Mesothelial cell of epicardium (in vitro differentiated cells): ENCODE results near the gene HORMAD1. TPM values are rescaled to one million over a fixed set of nuclear protein-coding genes. Genes with fewer than 3 reads are reported as not detected.
A peak's percentile ranks its signal among the peaks of the same experiment; 100 is the strongest.
"Not testable (repeated sequence)": the region's sequence is repeated elsewhere in the genome, so short reads cannot be mapped to it uniquely, and the experiment has no call there.

Experiments used
- DNase-seq, 2 experiments: peaks; one replicate each; pipeline ENCODE4 v3.0.0; 2021; ENCODE audit warnings: low spot score in 2 of 2; ENCODE audit not compliant: unreplicated experiment in 2 of 2
- H3K27ac Mint-ChIP-seq: 2 replicates; pipeline ENCODE4 v1.8.0; 2021; ENCODE audit warnings: mixed read lengths
- H3K27me3 Mint-ChIP-seq: 2 replicates; pipeline ENCODE4 v1.8.0; 2021; ENCODE audit warnings: low read depth, mixed read lengths
- H3K36me3 Mint-ChIP-seq: 2 replicates; pipeline ENCODE4 v1.8.0; 2021; ENCODE audit warnings: mixed read lengths
- H3K4me1 Mint-ChIP-seq: 2 replicates; pipeline ENCODE4 v1.8.0; 2021; ENCODE audit warnings: mixed read lengths
- H3K4me3 Mint-ChIP-seq: 2 replicates; pipeline ENCODE4 v1.8.0; 2021; ENCODE audit warnings: mild to moderate bottlenecking, moderate library complexity, mixed read lengths
- H3K9me3 Mint-ChIP-seq: 2 replicates; pipeline ENCODE4 v1.8.0; 2021; ENCODE audit warnings: mixed read lengths
- CTCF ChIP-seq: fragments of 200-600 bp; sonication (generic); IDR thresholded peaks from one replicate; pipeline ENCODE4 v1.5.0; 2021; ENCODE audit warnings: antibody characterized with exemption; ENCODE audit not compliant: unreplicated experiment
- total RNA-seq: library from RNA; stranded (reverse); gene quantifications from 3 replicates; pipeline ENCODE4 v1.2.1, GENCODE V29; 2021

Gene HORMAD1, protein sequence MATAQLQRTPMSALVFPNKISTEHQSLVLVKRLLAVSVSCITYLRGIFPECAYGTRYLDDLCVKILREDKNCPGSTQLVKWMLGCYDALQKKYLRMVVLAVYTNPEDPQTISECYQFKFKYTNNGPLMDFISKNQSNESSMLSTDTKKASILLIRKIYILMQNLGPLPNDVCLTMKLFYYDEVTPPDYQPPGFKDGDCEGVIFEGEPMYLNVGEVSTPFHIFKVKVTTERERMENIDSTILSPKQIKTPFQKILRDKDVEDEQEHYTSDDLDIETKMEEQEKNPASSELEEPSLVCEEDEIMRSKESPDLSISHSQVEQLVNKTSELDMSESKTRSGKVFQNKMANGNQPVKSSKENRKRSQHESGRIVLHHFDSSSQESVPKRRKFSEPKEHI
- total RNA-seq, result not detected in 3 replicates

- TF ChIP-seq CTCF, result no peak
- Mint-ChIP-seq H3K27ac (no peak within 1 kb of the TSS), H3K36me3 (no peaks in the 10 kb centered on the region), H3K4me3 (no peak within 1 kb of the TSS), H3K27me3 (no peaks in the 10 kb centered on the region), H3K9me3 (peaks cover 11% of the 10 kb centered on the region), H3K4me1 (no peaks in the 10 kb centered on the region)
- DNase-seq, result no peak
These were observed at the start of gene HORMAD1 for GRCh38 chr1:150720703-150721102. HORMAD1 (minus strand) TSS chr1:150720895; CDS start chr1:150719505, 1,390 bp downstream.

- not testable (repeated sequence) for H3K27ac Mint-ChIP-seq, H3K4me3 Mint-ChIP-seq, DNase-seq, H3K27me3 Mint-ChIP-seq, H3K36me3 Mint-ChIP-seq, H3K9me3 Mint-ChIP-seq
- H3K4me1 Mint-ChIP-seq, result peaks cover 12% of the 10 kb centered on the region
These were observed 47.0 kb upstream of the HORMAD1 start for GRCh38 chr1:150767704-150768103.

DNA sequence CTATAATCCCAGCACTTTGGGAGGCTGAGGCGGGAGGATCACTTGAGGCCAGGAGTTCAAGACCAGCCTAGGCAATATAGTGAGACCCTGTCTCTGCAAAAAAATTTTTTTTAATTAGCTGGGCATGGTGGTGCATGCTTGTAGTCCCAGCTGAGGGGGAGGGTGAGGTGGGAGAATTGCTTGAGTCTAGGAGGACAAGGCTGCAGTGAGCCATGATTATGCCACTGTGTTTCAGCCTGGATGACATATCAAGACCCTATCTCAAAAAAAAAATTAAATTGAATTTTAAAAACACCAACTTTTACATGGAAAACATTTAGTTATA lies 45.2 kb upstream of the HORMAD1 start:
- peak overlapping the region; percentile 92 for H3K27ac Mint-ChIP-seq
- not testable (repeated sequence) for H3K36me3 Mint-ChIP-seq

DNA sequence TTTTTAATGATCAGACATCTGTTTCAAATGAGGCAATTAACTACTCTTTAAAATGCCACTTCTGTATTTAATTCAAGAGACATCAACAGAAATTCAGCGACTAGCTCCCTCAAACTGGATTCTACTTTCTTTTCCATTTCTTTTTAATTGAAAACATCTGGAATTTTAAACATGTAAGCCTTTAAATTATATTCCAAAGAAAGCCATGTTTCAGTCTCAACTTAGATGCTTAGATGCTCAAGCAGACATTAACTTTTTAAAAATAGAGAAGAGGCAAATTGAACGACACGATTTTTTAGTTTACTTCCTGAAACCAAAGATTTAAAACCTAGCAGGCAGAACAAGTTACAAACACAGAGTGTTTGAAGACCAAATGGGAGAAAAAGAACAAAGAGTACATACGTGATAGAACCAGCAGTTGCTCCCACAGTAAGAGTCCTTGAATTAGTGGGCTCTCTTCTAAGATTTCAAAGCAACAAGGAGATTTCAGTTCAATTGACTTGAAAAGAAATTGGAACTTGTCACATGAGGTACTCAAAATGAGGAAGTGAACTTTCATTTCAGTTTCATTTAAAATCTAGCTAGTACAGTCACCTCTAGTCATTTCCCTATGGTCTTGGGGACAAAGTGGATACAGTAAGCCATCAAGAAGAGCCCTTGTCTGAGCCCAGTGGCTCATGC lies 44.7 kb upstream of the HORMAD1 start, which contains the start of gene CTSS:
Gene CTSS (minus strand): TSS at position 483 of the 681 bp plus-strand sequence. CDS start 1,015 bp downstream, outside the sequence.
- Mint-ChIP-seq H3K4me1 (peaks cover 12% of the 10 kb centered on the region), H3K27me3 (no peaks in the 10 kb centered on the region), H3K27ac (peak within 1 kb of the TSS; percentile 92), H3K9me3 (peaks cover 3% of the 10 kb centered on the region), H3K4me3 (peak within 1 kb of the TSS; percentile 32), H3K36me3 (no peaks in the 10 kb centered on the region)
- no peak for TF ChIP-seq CTCF
- no peak for DNase-seq

More for the DNA sequence above, 45.2 kb upstream of the HORMAD1 start:
- not testable (repeated sequence) for H3K27me3 Mint-ChIP-seq, DNase-seq, H3K4me3 Mint-ChIP-seq, H3K9me3 Mint-ChIP-seq
- H3K4me1 Mint-ChIP-seq, result peaks cover 12% of the 10 kb centered on the region

DNA sequence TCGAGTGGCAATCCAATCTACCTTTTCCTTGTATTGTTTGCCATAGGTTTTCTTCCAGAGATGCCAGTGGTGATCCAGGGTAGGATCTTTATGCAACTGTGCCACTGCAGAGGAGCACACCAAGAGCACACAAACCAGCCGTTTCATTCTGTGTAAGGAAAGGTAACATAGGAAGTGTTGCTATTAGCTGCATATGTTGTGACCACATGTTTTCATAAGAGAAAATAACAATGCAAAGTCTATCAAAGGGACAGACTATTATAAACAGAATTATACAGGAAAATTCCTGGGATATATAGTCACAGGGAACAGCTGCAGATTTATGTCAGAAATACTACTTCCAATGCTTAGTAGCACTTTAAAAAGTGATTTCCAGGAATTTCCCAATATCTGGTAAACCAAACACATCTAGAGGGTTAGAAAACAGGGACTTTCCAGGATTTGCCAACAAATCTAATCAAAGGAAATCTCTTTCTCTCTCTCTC lies 44.0 kb upstream of the HORMAD1 start:
- peak overlapping the region; percentile 92 for H3K27ac Mint-ChIP-seq
- peaks cover 12% of the 10 kb centered on the region for H3K4me1 Mint-ChIP-seq
- peaks cover 6% of the 10 kb centered on the region for H3K9me3 Mint-ChIP-seq

GRCh38 chr1:150763018-150763417 lies 42.3 kb upstream of the HORMAD1 start:
- DNase-seq, result no peak
- H3K4me1 Mint-ChIP-seq, result peaks cover 12% of the 10 kb centered on the region

More for the DNA sequence above, 44.0 kb upstream of the HORMAD1 start:
- Mint-ChIP-seq H3K4me3 (no peak overlapping the region), H3K36me3 (no peaks in the 10 kb centered on the region), H3K27me3 (no peaks in the 10 kb centered on the region)
- no peak for TF ChIP-seq CTCF
- DNase-seq, result no peak

More at GRCh38 chr1:150763018-150763417, 42.3 kb upstream of the HORMAD1 start:
- H3K27ac Mint-ChIP-seq, result no peak overlapping the region
- no peaks in the 10 kb centered on the region for H3K27me3 Mint-ChIP-seq
- H3K4me3 Mint-ChIP-seq, result no peak overlapping the region
- TF ChIP-seq CTCF, result no peak
- no peaks in the 10 kb centered on the region for H3K36me3 Mint-ChIP-seq
- H3K9me3 Mint-ChIP-seq, result peaks cover 6% of the 10 kb centered on the region
